H1 (cell line): Measurements from ENCODE around the gene KCNK4. TPM values are rescaled to one million over a fixed set of nuclear protein-coding genes. Genes with fewer than 3 reads are reported as not detected.
A peak's percentile ranks its signal among the peaks of the same experiment; 100 is the strongest.

Experiments
- CTCF ChIA-PET: fragments of 300-600 bp; sonication (Branson Sonifier 250); formaldehyde crosslinking; loops from one replicate; lab custom pipeline; 2021; ENCODE audit not compliant: partially characterized antibody; lab: Charles Lee
- POLR2A ChIA-PET: fragments of 300-600 bp; sonication (Branson Sonifier 250); formaldehyde crosslinking; loops from one replicate; lab custom pipeline; 2021; ENCODE audit warnings: inconsistent platforms; ENCODE audit not compliant: partially characterized antibody; lab: Charles Lee
- DNase-seq, 2 experiments: peaks; one replicate each; pipeline versions ENCODE4 v3.0.0 to v3.0.0-alpha.2; 2010 to 2022; ENCODE audit warnings: low spot score in 2 of 2, low read depth in 1 of 2, mixed read lengths in 1 of 2
- FAIRE-seq: peaks from 2 replicates; lab custom pipeline; 2011; peaks lifted over from hg19 to GRCh38; lab: Jason Lieb, UNC
- H2AFZ ChIP-seq: 2 replicates; pipeline ENCODE4 v1.8.1; 2012; ENCODE audit warnings: low read length, inconsistent platforms
- H2AK5ac ChIP-seq: 2 replicates; pipeline ENCODE4 v1.6.1; 2013; ENCODE audit warnings: low read depth, low read length
- H2BK120ac ChIP-seq: replicated peaks from 2 replicates; pipeline ENCODE3; 2013; ENCODE audit warnings: low read depth, low read length, inconsistent platforms
- H2BK12ac ChIP-seq: 2 replicates; pipeline ENCODE4 v1.6.1; 2013; ENCODE audit warnings: low read depth, low read length
- H2BK15ac ChIP-seq: 2 replicates; pipeline ENCODE4 v1.6.1; 2013; ENCODE audit warnings: low read length
- H2BK20ac ChIP-seq: 2 replicates; pipeline ENCODE4 v1.6.1; 2013; ENCODE audit warnings: low read length
- H2BK5ac ChIP-seq: 2 replicates; pipeline ENCODE4 v1.6.1; 2013; ENCODE audit warnings: low read depth, low read length
- H3K14ac ChIP-seq: 2 replicates; pipeline ENCODE4 v1.6.1; 2013; ENCODE audit warnings: inconsistent platforms; ENCODE audit not compliant: insufficient read length
- H3K18ac ChIP-seq: 2 replicates; pipeline ENCODE4 v1.6.1; 2013; ENCODE audit warnings: low read length; ENCODE audit errors: extremely low read depth
- H3K23ac ChIP-seq: 2 replicates; pipeline ENCODE4 v1.6.1; 2013; ENCODE audit warnings: inconsistent platforms; ENCODE audit not compliant: insufficient read length
- H3K23me2 ChIP-seq: 2 replicates; pipeline ENCODE4 v1.6.1; 2013; ENCODE audit warnings: low read depth, low read length
- H3K27ac ChIP-seq: 2 replicates; pipeline ENCODE4 v1.6.1; 2011; ENCODE audit warnings: low read depth, low read length, inconsistent platforms
- H3K27me3 ChIP-seq, 4 experiments: replicated peaks in 1 of 4; 1 replicate in 1 of 4; 2 replicates in 3 of 4; pipeline versions ENCODE4 v1.6.1 to v1.8.1; 2011 to 2013; ENCODE audit warnings: low read length in 3 of 4, mild to moderate bottlenecking in 3 of 4, inconsistent platforms in 2 of 4, mixed read lengths in 2 of 4, moderate library complexity in 1 of 4; ENCODE audit not compliant: control insufficient read depth in 3 of 4, insufficient read depth in 3 of 4; ENCODE audit errors: extremely low read depth in 1 of 4
- H3K36me3 ChIP-seq, 4 experiments: 2 replicates each; pipeline versions ENCODE4 v1.6.1 to v1.8.1; 2011 to 2013; ENCODE audit warnings: mild to moderate bottlenecking in 4 of 4, low read length in 3 of 4, moderate library complexity in 2 of 4, control low read depth in 1 of 4, inconsistent platforms in 1 of 4; ENCODE audit not compliant: insufficient read depth in 4 of 4, control insufficient read depth in 2 of 4
- H3K4ac ChIP-seq: replicated peaks from 2 replicates; pipeline ENCODE3; 2013; ENCODE audit warnings: low read length, low read depth, mixed read lengths, inconsistent platforms; ENCODE audit not compliant: insufficient read length
- H3K4me1 ChIP-seq, 4 experiments: replicated peaks in 1 of 4; 1 replicate in 1 of 4; 2 replicates in 3 of 4; pipeline versions ENCODE4 v1.6.1 to v1.8.1; 2011 to 2013; ENCODE audit warnings: low read length in 3 of 4, inconsistent platforms in 2 of 4, mixed read lengths in 1 of 4; ENCODE audit not compliant: insufficient read depth in 4 of 4, control insufficient read depth in 3 of 4
- H3K4me2 ChIP-seq, 2 experiments: 2 replicates each; pipeline versions ENCODE4 v1.6.1 to v1.8.1; 2011 to 2013; ENCODE audit warnings: low read depth in 2 of 2, low read length in 2 of 2, control low read depth in 1 of 2, inconsistent platforms in 1 of 2, mild to moderate bottlenecking in 1 of 2; ENCODE audit not compliant: insufficient read depth in 1 of 2
- H3K4me3 ChIP-seq, 4 experiments: fragments of 200-600, 300-600 bp in 1 of 4; sonication (generic), shearing (Covaris generic), sonication (Bioruptor Twin) in 1 of 4; 2 replicates each; pipeline versions ENCODE4 v1.5.1 to v1.8.1; 2011 to 2016; ENCODE audit warnings: low read length in 4 of 4, low read depth in 3 of 4, control low read depth in 2 of 4, inconsistent platforms in 2 of 4, mild to moderate bottlenecking in 2 of 4, mixed read lengths in 1 of 4, moderate library complexity in 1 of 4; ENCODE audit not compliant: insufficient read depth in 2 of 4; ENCODE audit errors: extremely low read depth in 1 of 4
- H3K56ac ChIP-seq: replicated peaks from 2 replicates; pipeline ENCODE3; 2013; ENCODE audit warnings: low read depth, mild to moderate bottlenecking, mixed read lengths, low read length, inconsistent platforms; ENCODE audit not compliant: insufficient read length
- H3K79me1 ChIP-seq: 2 replicates; pipeline ENCODE4 v1.6.1; 2013; ENCODE audit warnings: low read depth, low read length, control low read depth
- H3K79me2 ChIP-seq, 2 experiments: 2 replicates each; pipeline versions ENCODE4 v1.6.1 to v1.8.1; 2012 to 2013; ENCODE audit warnings: low read length in 2 of 2, mild to moderate bottlenecking in 2 of 2, inconsistent platforms in 1 of 2; ENCODE audit not compliant: insufficient read depth in 2 of 2, control insufficient read depth in 1 of 2
- H3K9ac ChIP-seq, 4 experiments: replicated peaks in 1 of 4; 1 replicate in 1 of 4; 2 replicates in 3 of 4; pipeline versions ENCODE4 v1.6.1 to v1.8.1; 2011 to 2013; ENCODE audit warnings: low read depth in 3 of 4, low read length in 3 of 4, control low read depth in 2 of 4, mild to moderate bottlenecking in 2 of 4, moderate library complexity in 2 of 4, inconsistent platforms in 1 of 4; ENCODE audit errors: extremely low read depth in 1 of 4
- H3K9me3 ChIP-seq, 2 experiments: 2 replicates each; pipeline versions ENCODE4 v1.6.1 to v1.8.1; 2012 to 2013; ENCODE audit warnings: mild to moderate bottlenecking in 2 of 2, moderate library complexity in 2 of 2, control low read depth in 1 of 2, inconsistent platforms in 1 of 2, low read depth in 1 of 2, low read length in 1 of 2, mixed read lengths in 1 of 2; ENCODE audit not compliant: insufficient read depth in 2 of 2
- H4K20me1 ChIP-seq, 2 experiments: replicated peaks in 1 of 2; 2 replicates each; pipeline versions ENCODE3 to v1.8.1; 2011 to 2013; ENCODE audit warnings: inconsistent platforms in 2 of 2, low read length in 2 of 2, mild to moderate bottlenecking in 1 of 2; ENCODE audit not compliant: insufficient read depth in 2 of 2, control insufficient read depth in 1 of 2
- H4K5ac ChIP-seq: 2 replicates; pipeline ENCODE4 v1.6.1; 2013; ENCODE audit warnings: low read length, low read depth, mixed read lengths, inconsistent platforms; ENCODE audit not compliant: insufficient read length
- H4K8ac ChIP-seq: 2 replicates; pipeline ENCODE4 v1.8.0; 2013; ENCODE audit warnings: mild to moderate bottlenecking, moderate library complexity, low read length, inconsistent platforms; ENCODE audit not compliant: insufficient read depth; ENCODE audit errors: extremely low read depth
- H4K91ac ChIP-seq: replicated peaks from 2 replicates; pipeline ENCODE3; 2013; ENCODE audit warnings: low read length, mixed read lengths, inconsistent platforms; ENCODE audit not compliant: insufficient read length
- CEBPB ChIP-seq: IDR thresholded peaks from 2 replicates; pipeline ENCODE4 v1.6.1; 2012; ENCODE audit warnings: low read depth, low read length
- CHD2 ChIP-seq: IDR thresholded peaks from 2 replicates; pipeline ENCODE4 v1.6.1; 2012; ENCODE audit warnings: low read length, improper control_type of control experiment
- RBBP5 ChIP-seq: IDR thresholded peaks from 2 replicates; pipeline ENCODE4 v1.7.1; 2012; ENCODE audit warnings: low read depth, mild to moderate bottlenecking, inconsistent platforms, low read length, moderate library complexity, borderline replicate concordance
- SRF ChIP-seq: IDR thresholded peaks from 2 replicates; pipeline ENCODE4 v1.6.1; 2011; ENCODE audit warnings: mild to moderate bottlenecking, low read depth, low read length, moderate library complexity
- WGBS, 2 experiments: shearing (Covaris generic) in 1 of 2; methylation state at CpG; one replicate each; pipeline versions ENCODE4 v1.1.6 to v1.1.7; 2013 to 2015; ENCODE audit warnings: low lambda C conversion rate in 2 of 2, mixed read lengths in 2 of 2, inconsistent platforms in 1 of 2, low coverage in 1 of 2, missing lambda C conversion rate in 1 of 2; ENCODE audit not compliant: insufficient replicate concordance in 2 of 2, insufficient coverage in 1 of 2, insufficient read length in 1 of 2; ENCODE audit errors: extremely low coverage in 1 of 2, missing lambda C conversion rate in 1 of 2; 5-methylcytosine and 5-hydroxymethylcytosine counted together
- polyA plus RNA-seq, 7 experiments: library from polyadenylated mRNA; depleted of rRNA in 3 of 7; stranded (reverse) in 5 of 7; unstranded in 2 of 7; fragments of >200 nt in 5 of 7; fragments of 200-250 nt in 2 of 7; gene quantifications; 1 replicate in 5 of 7; 2 replicates in 1 of 7; 4 replicates in 1 of 7; pipeline versions ENCODE4 v1.2.1 to v1.2.3, GENCODE V29; 2011 to 2013; ENCODE audit warnings: missing spikeins in 2 of 7, mixed read lengths in 2 of 7
- total RNA-seq: library from RNA; stranded (reverse); fragmentation: NEBNext Ultra II Directional; extraction: Animal tissue kit (Norgen Biotek cat#: 25700); gene quantifications from 2 replicates; pipeline ENCODE4 v1.2.1, GENCODE V29; 2021

KCNK4 gene
- total and polyA plus RNA-seq, 2 of the 8 experiments (the other 6 are each of a cell fraction or from before 2014, with no cell fraction given) = 0.19 TPM; not detected in 1

- Histone ChIP-seq H3K9me3 (no peaks in the 10 kb centered on the region), H4K91ac (peak overlapping the region; percentile 98), H3K4me1 (peaks cover 0 to 41% (median 35%) of the 10 kb centered on the region in 4 experiments; a peak in 6 of 7 replicates), H2BK20ac (peak overlapping the region; percentile 53; the same call in 1 of the 2 replicates), H3K79me2 (peaks cover 6 to 31% of the 10 kb centered on the region in 2 experiments; a peak in 3 of 4 replicates), H3K79me1 (peaks cover 7% of the 10 kb centered on the region), H3K27me3 (no peaks in the 10 kb centered on the region), H2BK5ac (peak overlapping the region; percentile 93; the same call in 1 of the 2 replicates), H3K9ac (peak overlapping the region in 2 of 4 experiments; percentile 67 to 76; a peak in 4 of 7 replicates), H3K4me2 (peak overlapping the region; percentile 73 to 99), H2AFZ (no peak overlapping the region), H2BK120ac (no peak overlapping the region), H2AK5ac (0 out of 2 replicates have a peak overlapping the region, but pooled peaks have one; percentile 92), H2BK15ac (peak overlapping the region; percentile 99; the same call in 1 of the 2 replicates), H3K23me2 (peaks cover 18% of the 10 kb centered on the region), H3K4ac (peak overlapping the region; percentile 87), H4K5ac (peak overlapping the region; percentile 75), H3K36me3 (peaks cover 2 to 12% (median 7%) of the 10 kb centered on the region in 4 experiments; a peak in 5 of 8 replicates), H3K14ac (no peak overlapping the region), H3K18ac (peak overlapping the region; percentile 98), H3K27ac (peak overlapping the region; percentile 72; the same call in 1 of the 2 replicates), H3K4me3 (peak overlapping the region; percentile 46 to 73 (median 55)), H4K8ac (peak overlapping the region; percentile 76; the same call in 1 of the 2 replicates), H4K20me1 (peaks cover 6 to 15% of the 10 kb centered on the region in 2 experiments), H2BK12ac (peak overlapping the region; percentile 99; the same call in 1 of the 2 replicates), H3K56ac (peak overlapping the region; percentile 78), H3K23ac (no peak overlapping the region)
- CTCF ChIA-PET = interaction anchor here (0.6 to 10.0 kb wide), 27 partner anchors 9 to 402 kb away, joined by 3 to 102 read pairs (median 5); partner anchors contain the start of genes CATSPERZ, FERMT3, FKBP2 and NUDT22
- DNase-seq = no peak
- POLR2A ChIA-PET = interaction anchor here (0.7 to 13.1 kb wide), 21 partner anchors 8 to 272 kb away, joined by 3 to 352 read pairs (median 6); partner anchors contain the start of genes DNAJC4, ESRRA, FKBP2 and KCNK4
- 2% methylated on average over 10 of the region's 13 CpGs; no CpG with 5 or more reads in 1 of the 2 experiments for WGBS, 2 experiments
- FAIRE-seq = no peak
- TF ChIP-seq CEBPB = no peak
- no peak for TF ChIP-seq SRF
- no peak for TF ChIP-seq RBBP5
- TF ChIP-seq CHD2 = no peak
These were observed 40.6 kb upstream of the KCNK4 start for GRCh38 chr11:64250415-64251015.
